HCT116 (cell line): ENCODE results near the gene RGL4. TPM values are rescaled to one million over a fixed set of nuclear protein-coding genes. Genes with fewer than 3 reads are reported as not detected.

Experiments
- ATAC-seq: fragments of 200-7000 bp; cut with Tn5 transposase; 2 replicates; pipeline ENCODE4 v1.9.1; 2020; ENCODE audit warnings: mild to moderate bottlenecking, moderate library complexity
- BruUV-seq: library from RNA; stranded (reverse); fragments of 400-500 nt; replicated peaks from 2 replicates; lab custom pipeline; 2021; lab: Mats Ljungman, UMichigan
- CTCF ChIA-PET: fragments of 300-600 bp; sonication (Branson Sonifier 250); formaldehyde crosslinking; loops from one replicate; lab custom pipeline; 2021; ENCODE audit warnings: antibody characterized with exemption; lab: Charles Lee
- POLR2A ChIA-PET: fragments of 300-600, 350-600 bp; sonication (Branson Sonifier 250); formaldehyde crosslinking; loops from one replicate; lab custom pipeline; 2021; ENCODE audit warnings: antibody characterized with exemption; lab: Charles Lee
- RAD21 ChIA-PET, 2 experiments: fragments of 300-600 bp; sonication (Branson Sonifier 250); formaldehyde crosslinking; loops; one replicate each; lab custom pipeline; 2023; ENCODE audit warnings: low total read pairs in 2 of 2; ENCODE audit not compliant: uncharacterized antibody in 2 of 2, unreplicated experiment in 2 of 2, low non-redundant PET in 1 of 2; lab: Charles Lee
- DNase-seq: peaks from one replicate; pipeline ENCODE4 v3.0.0-alpha.2; 2010; ENCODE audit warnings: low read depth, low spot score
- H2AFZ ChIP-seq: fragments of 200-600 bp; shearing (Covaris generic), sonication (generic); 2 replicates; pipeline ENCODE4 v1.6.1; 2017; ENCODE audit warnings: low read depth, mixed run types, mixed read lengths, antibody characterized with exemption, low read length; ENCODE audit not compliant: poor library complexity, severe bottlenecking
- H3K27ac ChIP-seq: 2 replicates; pipeline ENCODE4 v1.5.1; 2012; ENCODE audit warnings: low read depth, low read length
- H3K27me3 ChIP-seq: fragments of 200-600 bp; sonication (generic); 2 replicates; pipeline ENCODE4 v1.6.1; 2016; ENCODE audit warnings: mixed run types, low read length, mixed read lengths; ENCODE audit not compliant: insufficient read depth
- H3K36me3 ChIP-seq, 2 experiments: fragments of 200-500 bp in 1 of 2; fragments of 200-600 bp in 1 of 2; sonication (Bioruptor generic) in 1 of 2; sonication (generic) in 1 of 2; 2 replicates each; pipeline versions ENCODE4 v1.5.1 to v1.6.1; 2014 to 2016; ENCODE audit warnings: low read length in 2 of 2, inconsistent platforms in 1 of 2, mixed read lengths in 1 of 2, mixed run types in 1 of 2; ENCODE audit not compliant: insufficient read depth in 2 of 2, control insufficient read depth in 1 of 2
- H3K4me1 ChIP-seq, 2 experiments: fragments of 200-600 bp in 1 of 2; sonication (generic) in 1 of 2; 2 replicates each; pipeline versions ENCODE4 v1.5.1 to v1.6.1; 2012 to 2017; ENCODE audit warnings: low read length in 2 of 2, inconsistent platforms in 1 of 2, mild to moderate bottlenecking in 1 of 2, mixed read lengths in 1 of 2, mixed run types in 1 of 2, moderate library complexity in 1 of 2; ENCODE audit not compliant: insufficient read depth in 2 of 2, control insufficient read depth in 1 of 2
- H3K4me2 ChIP-seq: fragments of 200-600 bp; sonication (generic); 2 replicates; pipeline ENCODE4 v1.6.1; 2017; ENCODE audit warnings: mixed run types, low read length, mixed read lengths
- H3K4me3 ChIP-seq, 2 experiments: fragments of 200-600 bp in 1 of 2; sonication (generic) in 1 of 2; replicated peaks in 1 of 2; 2 replicates each; pipeline ENCODE4 v1.5.1; 2011 to 2016; ENCODE audit warnings: low read length in 2 of 2, control low read depth in 1 of 2, low read depth in 1 of 2, mild to moderate bottlenecking in 1 of 2, mixed read lengths in 1 of 2, mixed run types in 1 of 2
- H3K79me2 ChIP-seq: fragments of 200-600 bp; sonication (generic); 2 replicates; pipeline ENCODE4 v1.6.1; 2017; ENCODE audit warnings: mild to moderate bottlenecking, mixed run types, low read length, moderate library complexity, mixed read lengths; ENCODE audit not compliant: insufficient read depth
- H3K9ac ChIP-seq: fragments of 200-600 bp; sonication (generic); 2 replicates; pipeline ENCODE4 v1.6.1; 2016; ENCODE audit warnings: low read length, mixed read lengths
- H3K9me2 ChIP-seq: fragments of 200-600 bp; sonication (generic), shearing (Covaris generic); 2 replicates; pipeline ENCODE4 v1.6.1; 2017; ENCODE audit warnings: mixed run types, mild to moderate bottlenecking, moderate library complexity; ENCODE audit not compliant: insufficient read depth
- H3K9me3 ChIP-seq, 2 experiments: fragments of 200-500 bp in 1 of 2; fragments of 200-600 bp in 1 of 2; sonication (Bioruptor generic) in 1 of 2; sonication (generic) in 1 of 2; 2 replicates each; pipeline ENCODE4 v1.6.1; 2014 to 2017; ENCODE audit warnings: low read length in 2 of 2, mixed read lengths in 2 of 2, inconsistent platforms in 1 of 2, low read depth in 1 of 2, mild to moderate bottlenecking in 1 of 2, mixed run types in 1 of 2, moderate library complexity in 1 of 2; ENCODE audit not compliant: control insufficient read depth in 1 of 2, insufficient read depth in 1 of 2
- H4K20me1 ChIP-seq: fragments of 200-600 bp; sonication (generic), shearing (Covaris generic); 2 replicates; pipeline ENCODE4 v1.6.1; 2017; ENCODE audit warnings: mixed run types, mild to moderate bottlenecking, moderate library complexity; ENCODE audit not compliant: insufficient read depth
- ATF3 ChIP-seq: IDR thresholded peaks from 2 replicates; pipeline ENCODE4 v1.6.1; 2012
- CEBPB ChIP-seq: IDR thresholded peaks from 2 replicates; pipeline ENCODE4 v1.6.1; 2012; ENCODE audit warnings: low read depth
- CTCF ChIP-seq, 3 experiments: fragments of 200-600 bp in 1 of 3; sonication (generic) in 1 of 3; IDR thresholded peaks in 2 of 3; conservative IDR thresholded peaks in 1 of 3; 2 replicates each; pipeline ENCODE4 v1.5.1; 2012 to 2017; ENCODE audit warnings: low read depth in 2 of 3, low read length in 2 of 3, antibody characterized with exemption in 1 of 3, borderline replicate concordance in 1 of 3, control low read depth in 1 of 3, mild to moderate bottlenecking in 1 of 3, mixed read lengths in 1 of 3, mixed run types in 1 of 3, moderate library complexity in 1 of 3; ENCODE audit not compliant: insufficient read depth in 1 of 3
- EGR1 ChIP-seq: IDR thresholded peaks from 2 replicates; pipeline ENCODE4 v1.6.1; 2012; ENCODE audit warnings: low read depth
- ELF1 ChIP-seq: IDR thresholded peaks from 2 replicates; pipeline ENCODE4 v1.6.1; 2012; ENCODE audit warnings: low read depth, borderline replicate concordance
- EZH2phosphoT487 ChIP-seq: fragments of 200-600 bp; IDR thresholded peaks from 2 replicates; pipeline ENCODE4 v1.6.1; 2018; ENCODE audit warnings: antibody characterized with exemption, borderline replicate concordance
- FOSL1 ChIP-seq: IDR thresholded peaks from 2 replicates; pipeline ENCODE4 v1.6.1; 2012; ENCODE audit warnings: low read depth
- MAX ChIP-seq: IDR thresholded peaks from 2 replicates; pipeline ENCODE4 v1.6.1; 2012
- POLR2A ChIP-seq: IDR thresholded peaks from 2 replicates; pipeline ENCODE4 v1.7.0; 2011; ENCODE audit warnings: borderline replicate concordance; ENCODE audit not compliant: insufficient read depth, insufficient read length; ENCODE audit errors: extremely low read depth
- TCF7L2 ChIP-seq: IDR thresholded peaks from 2 replicates; pipeline ENCODE4 v1.7.0; 2011; ENCODE audit warnings: borderline replicate concordance, inconsistent platforms; ENCODE audit not compliant: insufficient read depth, insufficient read length; ENCODE audit errors: extremely low read depth
- ZBTB33 ChIP-seq: IDR thresholded peaks from 2 replicates; pipeline ENCODE4 v1.6.1; 2011; ENCODE audit warnings: mild to moderate bottlenecking, low read length, moderate library complexity; ENCODE audit not compliant: insufficient replicate concordance; ENCODE audit errors: extremely low read depth
- ZNF274 ChIP-seq: fragments of 200-500 bp; sonication (Bioruptor generic); IDR thresholded peaks from 2 replicates; pipeline ENCODE4 v1.6.1; 2014; ENCODE audit warnings: mild to moderate bottlenecking, low read depth, low read length, inconsistent platforms
- intact Hi-C: fragments of 100-400 bp; cut with micrococcal nuclease; formaldehyde crosslinking; loops from 2 replicates; pipeline ENCODE4 v1.10.0; 2022
- total RNA-seq: library from RNA; stranded (reverse); gene quantifications from one replicate; pipeline ENCODE4 v1.2.1, GENCODE V29; 2021; ENCODE audit not compliant: unreplicated experiment

The RGL4 gene
- total RNA-seq, 1 experiment from 2014 or later, result not detected

GRCh38 chr22:23689414-23689813, 1.4 kb upstream of the RGL4 start:
- Histone ChIP-seq H3K9me2 (no peaks in the 10 kb centered on the region), H3K4me3 (no peak overlapping the region), H2AFZ (no peak overlapping the region), H3K4me1 (peaks cover 0 to 8% of the 10 kb centered on the region in 2 experiments; a peak in 1 of 4 replicates), H4K20me1 (no peaks in the 10 kb centered on the region), H3K4me2 (no peak overlapping the region), H3K9me3 (no peaks in the 10 kb centered on the region), H3K36me3 (peaks cover 5 to 8% of the 10 kb centered on the region in 2 experiments; a peak in 3 of 4 replicates), H3K27me3 (no peaks in the 10 kb centered on the region), H3K9ac (no peak overlapping the region), H3K27ac (no peak overlapping the region), H3K79me2 (no peaks in the 10 kb centered on the region)
- BruUV-seq, result no TSS peak
- CTCF ChIA-PET, result no interaction called here
- DNase-seq (no peak), ATAC-seq (no peak)
- POLR2A ChIA-PET, result no interaction called here
- TF ChIP-seq ATF3 (no peak), ZBTB33 (no peak), EZH2phosphoT487 (no peak), CEBPB (no peak), ELF1 (no peak), POLR2A (no peak), FOSL1 (no peak), MAX (no peak), EGR1 (no peak), CTCF (IDR thresholded peaks at IDR 0.05 in 2 of 3, conservative IDR thresholded peaks at IDR 0.05 in 1 of 3; ENCODE audit: borderline replicate concordance in 1 of 3, insufficient read depth in 1 of 3, low read depth in 2 of 3, low read length in 2 of 3) (no peak), ZNF274 (no peak), TCF7L2 (no peak)
- intact Hi-C loops, result no loop called here
- RAD21 ChIA-PET, result no interaction called here
